HG03469 (cell line): ENCODE measurements around the gene AVEN.
"Not testable (repeated sequence)": the region's sequence is repeated elsewhere in the genome, so short reads cannot be mapped to it uniquely, and the experiment has no call there.

ENCODE experiments used
- ATAC-seq: cut with Tn5 transposase; IDR thresholded peaks from one replicate; pipeline ENCODE4 v1.9.1; 2021; ENCODE audit warnings: mild to moderate bottlenecking, moderate library complexity, moderate number of reproducible peaks; ENCODE audit not compliant: unreplicated experiment

The AVEN gene

DNA sequence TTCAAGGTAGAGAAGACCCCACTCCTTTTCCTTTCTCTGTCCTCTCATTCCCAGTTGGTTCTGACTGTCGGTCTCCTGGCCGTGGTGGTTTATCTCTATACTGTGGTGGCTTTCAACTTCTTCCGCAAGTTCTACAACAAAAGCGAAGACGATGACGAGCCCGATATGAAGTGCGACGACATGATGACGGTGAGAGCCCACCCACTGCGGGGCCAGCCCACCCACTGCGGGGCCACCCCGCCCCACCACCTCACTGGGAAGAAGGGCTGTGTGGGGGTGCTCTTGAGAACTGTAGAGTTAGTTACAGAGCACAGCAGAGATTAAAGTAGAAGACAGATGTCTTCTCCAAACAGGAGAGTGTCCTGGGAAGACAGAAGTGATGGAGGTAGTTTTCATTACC, 181.3 kb downstream of the AVEN start:
- ATAC-seq = no peak

DNA sequence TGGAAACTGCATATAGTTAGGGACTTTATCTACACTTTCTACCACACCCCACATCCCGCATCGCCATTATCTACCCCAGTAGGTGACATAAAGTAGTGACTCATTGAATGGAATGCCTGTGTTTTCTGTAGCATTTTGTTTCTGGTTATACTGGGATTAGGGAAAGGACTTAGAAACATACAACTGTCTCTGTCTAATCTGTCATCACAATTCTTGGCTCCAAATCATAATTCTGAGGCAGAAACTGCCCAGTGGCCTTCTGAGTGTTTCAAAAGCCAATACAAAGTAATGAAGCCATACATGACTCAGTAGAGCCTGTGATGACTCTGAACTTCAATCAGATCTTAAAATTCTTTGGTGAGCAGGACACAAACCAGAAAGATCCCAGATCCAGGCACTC, 186.4 kb downstream of the AVEN start:
- ATAC-seq = no peak

DNA sequence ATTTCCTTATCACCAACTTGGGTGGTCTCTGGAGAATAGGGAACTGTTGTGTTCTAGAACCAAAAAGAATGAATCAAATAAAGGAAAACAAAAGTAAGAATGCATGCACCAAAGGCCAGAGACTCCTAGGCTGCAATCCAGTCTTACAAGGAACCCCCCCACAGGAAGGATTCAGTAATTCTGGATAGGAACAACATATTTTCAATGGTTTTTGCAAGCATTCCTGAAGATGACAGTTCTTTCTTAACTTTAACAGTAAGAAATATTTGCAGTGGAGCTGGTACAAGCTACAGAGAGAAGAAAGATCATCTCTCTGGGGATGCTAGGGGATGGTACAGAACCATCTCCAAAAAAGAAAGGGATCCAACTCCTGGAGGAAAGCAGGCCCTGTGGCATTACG, 186.9 kb downstream of the AVEN start:
- no peak for ATAC-seq

DNA sequence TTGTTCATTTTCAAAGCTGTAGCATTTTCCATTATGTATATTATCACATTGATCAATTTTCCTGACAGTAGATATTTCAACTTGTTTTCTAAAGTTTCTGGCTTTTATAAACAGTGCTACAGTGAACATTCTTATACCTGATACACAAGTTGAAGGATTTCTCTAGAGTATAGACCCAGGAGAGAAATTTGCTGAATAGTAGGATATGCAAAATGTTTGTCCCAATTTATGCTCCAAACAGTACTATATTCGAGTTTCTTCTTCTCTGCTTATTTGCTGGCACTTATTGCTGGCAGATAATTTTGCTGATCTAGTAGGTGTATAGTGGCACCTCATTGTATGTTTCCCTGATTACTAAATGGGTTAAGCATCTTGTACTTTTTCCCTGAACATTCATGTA, 187.9 kb downstream of the AVEN start:
- no peak for ATAC-seq

DNA sequence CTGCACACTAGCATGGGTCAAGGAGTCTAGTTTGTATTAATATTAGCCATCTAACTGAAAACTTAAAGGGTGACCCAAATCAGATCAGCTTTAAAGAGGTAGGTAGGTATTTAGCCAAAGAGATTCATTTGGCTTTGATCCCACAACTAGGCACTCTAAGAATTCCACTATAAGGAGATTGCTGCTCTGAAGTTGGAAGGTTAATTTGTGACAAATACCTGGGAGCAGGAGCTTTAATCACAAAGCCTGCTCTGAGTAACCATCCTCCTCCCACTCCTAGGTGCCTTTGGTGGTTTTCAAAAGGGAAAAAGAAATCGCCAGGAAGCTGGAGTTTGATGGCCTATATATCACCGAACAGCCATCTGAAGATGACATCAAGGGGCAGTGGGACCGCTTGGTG, 191.0 kb downstream of the AVEN start:
- no peak for ATAC-seq

DNA sequence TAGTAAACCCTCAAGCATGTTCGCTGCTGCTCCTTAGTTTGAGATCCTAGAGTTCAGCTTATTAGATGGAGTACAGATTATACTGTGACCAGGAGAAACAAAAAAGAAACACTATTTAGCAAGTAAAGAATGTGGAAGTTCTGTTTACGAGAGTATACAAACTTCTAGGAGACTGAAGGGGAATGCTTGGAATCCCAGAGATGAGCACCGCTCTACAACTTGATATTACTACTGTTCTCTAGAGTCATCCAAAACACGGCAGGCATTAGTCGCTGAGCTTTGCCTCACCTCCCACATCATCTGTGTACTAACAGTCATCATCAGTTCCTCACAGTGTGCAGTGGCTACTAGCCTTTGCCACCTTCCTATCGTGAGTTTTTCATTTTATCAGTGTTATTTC, 192.1 kb downstream of the AVEN start:
- ATAC-seq = no peak

DNA sequence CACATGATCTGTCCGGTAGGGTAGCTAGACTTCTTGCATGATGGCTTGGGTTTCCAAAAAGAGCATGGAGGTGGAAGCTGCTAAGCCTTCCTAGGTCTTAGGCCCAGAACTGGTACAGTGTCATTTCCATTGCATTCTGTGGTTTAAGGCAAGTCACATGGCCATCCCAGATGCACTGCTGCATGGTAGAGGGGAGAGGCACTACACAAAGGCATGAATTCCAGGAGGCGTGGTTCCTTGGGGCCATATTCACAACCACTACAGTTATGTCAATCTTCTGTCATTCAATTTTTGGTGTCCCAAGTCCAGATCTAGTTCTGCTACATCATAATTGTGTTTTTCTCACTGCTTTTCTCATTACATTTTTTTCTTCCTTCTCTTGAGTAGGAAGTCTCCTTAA, 192.9 kb downstream of the AVEN start:
- ATAC-seq = no peak

DNA sequence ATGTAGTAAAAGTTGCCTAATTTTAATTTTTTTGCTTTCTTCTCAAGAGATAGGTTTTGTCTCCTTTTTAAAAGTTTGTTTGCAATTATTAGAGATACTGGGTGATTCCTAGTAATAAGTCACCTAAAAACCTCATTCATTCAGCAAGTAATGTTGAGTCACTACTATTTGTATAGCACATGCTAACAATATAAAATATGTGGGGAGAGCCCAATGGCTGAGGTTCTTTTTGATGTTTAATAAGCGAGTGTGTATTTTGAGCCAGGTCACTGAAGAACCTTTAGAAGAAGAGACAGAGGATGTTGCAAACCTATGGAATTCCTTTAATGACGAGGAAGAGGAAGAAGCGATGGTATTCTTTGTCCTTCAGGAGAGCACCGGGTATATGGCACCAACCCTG, 194.4 kb downstream of the AVEN start:
- no peak for ATAC-seq

DNA sequence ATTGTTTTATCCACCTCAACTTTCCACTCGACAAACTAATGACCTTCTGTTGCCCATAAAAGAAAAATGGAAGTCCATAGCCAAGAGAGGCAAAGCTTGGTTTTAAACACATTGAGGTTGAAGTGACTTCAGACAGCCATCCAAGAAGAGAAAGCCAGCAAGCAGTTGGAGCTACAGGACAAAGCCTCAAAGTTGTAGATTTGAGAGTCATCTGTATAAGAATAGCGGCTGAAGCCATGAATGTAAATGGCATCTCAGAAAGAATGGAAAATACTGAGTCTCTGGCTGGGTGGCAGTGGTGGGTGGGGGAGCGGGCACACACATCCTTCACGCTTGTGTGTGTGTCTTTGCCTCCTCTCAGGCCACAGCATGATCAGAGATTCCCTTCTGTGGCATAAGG, 194.8 kb downstream of the AVEN start:
- ATAC-seq = no peak

DNA sequence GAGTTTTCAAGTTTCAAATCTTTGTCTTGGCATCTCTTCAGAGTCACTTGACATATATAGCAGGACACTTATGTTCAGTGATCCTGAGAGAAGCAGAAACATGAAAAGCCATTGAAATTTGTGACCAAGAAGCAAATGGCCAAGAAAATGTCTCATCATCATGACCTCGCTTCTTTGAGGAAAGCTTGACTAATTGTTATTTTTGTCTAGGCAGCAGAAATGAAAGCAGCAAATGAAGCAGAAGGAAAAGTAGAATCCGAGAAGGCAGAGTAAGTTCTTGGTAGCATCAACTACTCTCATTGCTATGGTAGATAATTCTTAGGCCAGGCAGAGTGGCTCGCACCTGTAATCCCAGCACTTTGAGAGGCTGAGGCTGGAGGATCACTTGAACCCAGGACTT, 198.4 kb downstream of the AVEN start:
- ATAC-seq = no peak

DNA sequence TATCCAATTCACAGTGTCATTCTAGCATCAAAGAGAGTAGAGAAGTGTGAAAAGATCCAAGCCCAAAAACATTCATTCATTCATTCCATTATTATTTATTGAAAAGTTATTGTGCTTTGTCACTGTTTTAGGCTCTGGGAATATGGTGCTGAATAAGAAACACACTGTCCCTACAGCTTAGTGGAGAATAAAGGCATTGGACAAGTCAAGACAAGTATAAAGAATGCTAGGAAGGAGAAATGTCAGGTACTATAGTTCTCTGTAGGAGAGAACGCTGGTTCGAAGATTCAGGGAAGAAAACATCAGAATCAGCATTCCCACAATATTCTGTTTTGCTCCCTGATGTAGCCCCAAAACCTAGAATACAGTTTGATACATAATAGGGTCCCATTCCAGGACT, 199.5 kb downstream of the AVEN start:
- no peak for ATAC-seq

DNA sequence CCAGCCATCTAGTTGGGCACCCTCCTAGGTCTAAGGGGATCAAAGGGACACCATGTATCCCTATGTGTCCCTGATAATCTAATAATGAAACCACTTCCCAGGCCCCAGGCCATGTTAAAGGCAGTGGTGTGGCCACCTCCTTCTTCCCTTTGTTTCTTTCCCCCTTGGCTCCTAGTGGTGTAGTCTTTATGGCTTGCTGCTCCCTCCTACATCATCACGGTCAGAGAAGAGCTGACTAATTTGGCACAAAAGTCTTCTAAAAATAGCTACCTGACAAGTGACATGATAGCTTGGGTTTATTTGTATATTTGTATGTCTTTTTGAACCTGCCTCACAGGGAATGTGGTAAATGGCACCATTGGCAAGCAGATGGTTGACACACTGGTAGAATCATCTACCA, 201.7 kb downstream of the AVEN start:
- no peak for ATAC-seq

DNA sequence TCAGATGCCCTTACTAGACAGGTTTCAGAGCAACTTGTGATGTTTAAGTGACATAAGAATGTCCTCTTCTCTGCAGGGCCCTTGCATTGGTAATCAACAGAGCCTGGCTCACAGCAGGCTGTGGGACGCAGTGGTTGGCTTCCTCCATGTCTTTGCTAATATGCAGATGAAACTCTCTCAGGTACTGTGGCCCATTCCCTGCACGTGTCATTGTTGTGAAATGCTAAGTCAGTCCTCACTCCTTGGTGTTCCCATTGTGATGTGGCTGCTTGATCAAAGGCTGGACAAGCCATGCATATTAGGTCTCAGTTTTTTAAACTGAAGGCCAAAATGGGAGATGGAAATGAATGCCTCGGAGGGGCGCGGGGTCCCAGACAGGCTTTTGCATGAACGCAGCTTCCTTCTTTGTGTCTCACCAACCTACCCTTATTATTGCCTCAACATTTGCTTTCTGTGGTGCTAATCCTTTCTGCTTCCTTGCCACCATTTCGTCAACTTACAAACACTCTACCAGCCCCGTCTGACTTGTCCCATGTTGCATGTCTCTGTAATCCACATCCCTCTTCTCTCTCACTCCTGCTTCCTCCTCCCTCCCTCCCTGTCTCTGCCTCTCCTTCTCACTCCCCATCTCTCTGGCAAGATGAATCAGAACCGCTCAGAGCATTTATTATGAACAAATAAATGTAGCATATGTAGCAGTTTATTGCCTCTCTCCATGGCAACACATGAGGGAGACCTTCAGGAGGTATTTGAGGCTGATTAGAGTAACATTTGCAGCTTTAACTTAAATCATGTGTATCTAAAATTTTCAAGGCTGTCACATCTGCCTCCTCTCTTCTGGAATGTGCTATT, 203.9 kb downstream of the AVEN start:
- no peak for ATAC-seq

DNA sequence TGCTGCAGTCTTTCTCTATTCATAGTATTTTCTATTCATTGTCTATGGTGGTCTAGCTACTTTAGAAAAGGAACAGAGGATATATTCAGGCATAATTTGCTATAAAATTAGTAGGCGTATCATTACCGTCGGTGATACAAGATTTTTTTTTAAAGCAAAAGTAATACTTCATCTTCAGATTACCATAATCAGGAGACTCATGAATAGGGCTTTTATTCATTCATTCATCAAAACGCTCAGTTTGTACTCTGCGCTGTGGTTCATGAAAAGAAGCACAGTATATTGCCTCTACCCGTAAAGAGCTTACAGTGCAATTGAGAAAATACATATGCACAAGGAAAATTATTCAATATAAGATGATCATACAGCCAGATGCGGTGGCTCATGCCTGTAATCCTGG, 207.4 kb downstream of the AVEN start:
- ATAC-seq = no peak

DNA sequence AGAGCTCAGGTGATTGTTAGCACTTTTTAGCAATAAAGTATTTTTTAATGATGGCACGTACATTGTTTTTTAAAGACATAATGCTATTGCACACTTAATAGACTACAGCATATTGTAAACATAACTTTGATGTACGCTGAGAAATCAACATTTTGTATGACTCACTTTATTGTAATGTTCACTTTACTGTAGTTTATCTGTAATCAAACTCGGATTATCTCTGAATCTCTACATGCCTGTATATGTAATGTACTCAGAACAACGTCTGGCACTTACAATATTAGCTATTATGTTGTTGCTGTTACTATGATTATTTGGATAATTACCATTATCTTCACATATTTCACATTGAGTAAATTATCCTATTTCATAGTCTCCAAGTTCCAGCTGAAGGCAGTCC, 208.7 kb downstream of the AVEN start:
- no peak for ATAC-seq

DNA sequence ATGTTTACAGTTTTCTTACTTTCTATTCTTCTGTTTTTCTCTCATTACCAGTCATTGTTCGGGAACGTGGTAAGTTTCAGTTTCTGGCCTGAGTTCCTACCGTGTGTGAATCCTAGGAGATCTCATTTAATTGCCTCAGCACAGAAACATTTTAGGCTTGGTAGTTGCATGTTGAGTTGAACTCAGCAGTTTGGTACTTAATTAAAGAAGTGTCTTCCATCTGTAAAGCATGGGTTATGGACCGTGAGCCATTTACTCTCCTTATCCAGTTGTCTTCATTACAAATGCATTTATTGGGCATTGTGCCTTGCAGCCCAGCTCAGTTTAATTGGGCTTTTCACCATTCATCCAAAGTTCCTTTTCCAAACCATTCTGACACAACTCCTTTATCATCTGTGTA, 212.8 kb downstream of the AVEN start:
- no peak for ATAC-seq

DNA sequence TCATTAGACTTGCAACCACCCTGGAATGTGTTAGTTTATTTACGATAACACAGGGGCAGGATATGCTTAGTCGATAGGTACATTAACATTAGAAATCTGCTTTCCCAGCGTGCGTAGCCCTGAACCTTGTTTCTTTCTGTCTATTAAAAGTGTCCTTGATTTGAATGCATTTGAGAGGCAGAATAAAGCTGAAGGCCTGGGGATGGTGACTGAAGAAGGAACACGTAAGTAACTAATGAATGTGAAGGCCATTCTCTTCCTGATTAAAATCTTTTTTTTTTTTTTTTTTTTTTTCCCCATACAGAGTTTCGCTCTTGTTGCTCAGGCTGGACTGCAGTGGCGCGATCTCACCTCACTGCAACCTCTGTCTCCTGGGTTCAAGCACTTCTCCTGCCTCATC, 213.6 kb downstream of the AVEN start:
- no peak for ATAC-seq

DNA sequence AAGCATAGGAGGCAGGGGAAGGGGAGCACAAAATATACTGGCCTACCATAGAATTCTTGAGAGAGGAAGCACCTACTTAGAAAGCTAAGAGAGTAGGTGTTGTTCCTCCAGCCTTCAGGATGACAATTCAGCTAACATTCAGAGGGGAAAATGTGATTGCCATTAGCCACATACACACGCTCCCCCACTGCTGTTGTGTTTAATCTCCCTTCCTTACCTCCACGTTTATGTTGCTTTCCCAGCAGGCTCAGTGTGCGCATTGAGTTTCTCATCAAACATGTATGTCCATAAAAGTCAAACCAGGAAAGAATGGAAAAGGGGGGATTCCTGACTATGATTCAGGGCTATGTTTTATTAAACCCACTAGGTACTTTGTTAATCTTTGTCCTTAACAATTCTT, 215.9 kb downstream of the AVEN start:
- ATAC-seq = no peak

DNA sequence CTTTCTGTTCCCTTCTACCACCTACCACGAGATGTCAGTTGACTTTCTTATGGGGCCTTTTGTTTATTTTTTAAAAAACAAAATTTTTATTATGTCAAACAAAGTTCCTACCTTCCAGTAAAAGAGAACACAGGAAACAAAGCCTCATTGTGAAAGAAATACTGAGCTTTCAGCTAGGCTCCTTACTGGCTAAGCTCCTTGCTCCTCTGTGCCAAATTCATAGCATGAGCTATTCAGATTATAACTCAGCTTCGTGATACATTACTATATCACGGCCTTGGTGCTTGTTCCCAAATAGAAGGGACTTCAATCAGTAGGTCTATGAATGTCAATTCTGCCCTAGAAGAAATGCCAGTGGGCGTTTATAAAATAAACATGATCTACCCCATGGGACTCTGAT, 216.5 kb downstream of the AVEN start:
- no peak for ATAC-seq

DNA sequence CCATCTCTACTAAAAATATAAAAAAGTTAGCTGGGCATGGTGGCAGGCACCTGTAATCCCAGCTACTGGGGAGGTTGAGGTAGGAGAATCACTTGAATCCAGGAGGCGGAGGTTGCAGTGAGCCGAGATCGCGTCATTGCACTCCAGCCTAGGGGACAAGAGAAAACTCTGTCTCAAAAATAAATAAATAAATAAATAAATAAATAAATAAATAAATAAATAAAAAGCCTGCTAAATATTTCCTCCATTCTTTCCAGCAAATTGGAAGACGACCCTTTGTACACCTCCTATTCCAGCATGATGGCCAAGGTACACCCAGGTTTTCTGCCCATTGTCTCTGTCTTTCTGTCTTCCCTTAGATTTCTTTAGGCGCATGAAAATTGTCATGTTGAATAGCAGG, 219.5 kb downstream of the AVEN start:
- not testable (repeated sequence) for ATAC-seq
